ENCODE measurements around the gene RPN2. TPM values are rescaled to one million over a fixed set of nuclear protein-coding genes. Genes with fewer than 3 reads are reported as not detected.

RPN2 gene
- total RNA-seq, 1 donor from 2014 or later: 185 TPM

DNA sequence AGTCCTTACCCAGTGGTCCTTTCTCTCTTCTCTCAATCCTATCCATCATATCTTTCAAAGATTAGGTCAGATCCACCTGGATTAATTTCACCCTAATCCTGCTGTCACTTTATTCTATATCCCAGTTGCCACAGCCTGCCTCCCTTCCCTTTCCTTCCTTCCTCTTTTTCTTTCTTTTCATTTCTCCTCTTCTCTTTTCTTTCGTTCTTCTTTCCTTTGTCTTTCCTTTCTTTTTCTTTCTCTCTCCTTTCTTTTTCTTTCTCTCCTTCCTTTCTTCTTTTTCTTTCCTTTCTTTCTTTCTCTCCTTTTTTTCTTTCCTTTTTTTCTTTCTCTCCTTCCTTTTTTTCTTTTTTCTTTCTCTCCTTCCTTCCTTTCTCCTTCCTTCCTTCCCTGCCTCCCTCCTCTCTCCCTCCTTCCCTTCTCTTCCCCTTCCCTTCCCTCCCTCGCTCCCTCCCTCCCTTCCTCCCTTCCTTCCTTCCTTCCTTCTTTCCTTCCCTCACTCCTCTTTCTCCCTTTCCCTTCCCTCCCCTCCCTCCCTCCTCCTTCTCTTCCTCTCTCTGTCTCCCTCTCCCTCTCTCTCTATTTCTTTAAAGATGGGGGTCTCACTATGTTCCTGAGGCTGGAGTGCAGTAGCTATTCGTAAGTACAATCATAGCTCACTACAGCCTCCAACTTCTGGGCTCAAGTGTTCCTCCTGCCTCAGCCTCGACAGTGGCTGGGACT lies 15.1 kb upstream of the RPN2 start:
- DNase-seq (no peak), ATAC-seq (no peak)
- no peaks in the 10 kb centered on the region for H3K4me1 ChIP-seq
- TF ChIP-seq, protein P1, sequence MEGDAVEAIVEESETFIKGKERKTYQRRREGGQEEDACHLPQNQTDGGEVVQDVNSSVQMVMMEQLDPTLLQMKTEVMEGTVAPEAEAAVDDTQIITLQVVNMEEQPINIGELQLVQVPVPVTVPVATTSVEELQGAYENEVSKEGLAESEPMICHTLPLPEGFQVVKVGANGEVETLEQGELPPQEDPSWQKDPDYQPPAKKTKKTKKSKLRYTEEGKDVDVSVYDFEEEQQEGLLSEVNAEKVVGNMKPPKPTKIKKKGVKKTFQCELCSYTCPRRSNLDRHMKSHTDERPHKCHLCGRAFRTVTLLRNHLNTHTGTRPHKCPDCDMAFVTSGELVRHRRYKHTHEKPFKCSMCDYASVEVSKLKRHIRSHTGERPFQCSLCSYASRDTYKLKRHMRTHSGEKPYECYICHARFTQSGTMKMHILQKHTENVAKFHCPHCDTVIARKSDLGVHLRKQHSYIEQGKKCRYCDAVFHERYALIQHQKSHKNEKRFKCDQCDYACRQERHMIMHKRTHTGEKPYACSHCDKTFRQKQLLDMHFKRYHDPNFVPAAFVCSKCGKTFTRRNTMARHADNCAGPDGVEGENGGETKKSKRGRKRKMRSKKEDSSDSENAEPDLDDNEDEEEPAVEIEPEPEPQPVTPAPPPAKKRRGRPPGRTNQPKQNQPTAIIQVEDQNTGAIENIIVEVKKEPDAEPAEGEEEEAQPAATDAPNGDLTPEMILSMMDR (IDR thresholded peaks at IDR 0.05): no peak
- no peak overlapping the region for H3K4me3 ChIP-seq
- no peaks in the 10 kb centered on the region for H3K9me3 ChIP-seq
- intact Hi-C loops (cut with DNase I): no loop called here
- no peaks in the 10 kb centered on the region for H3K36me3 ChIP-seq
- no peaks in the 10 kb centered on the region for H3K27me3 ChIP-seq
- no peak overlapping the region for H3K27ac ChIP-seq

DNA sequence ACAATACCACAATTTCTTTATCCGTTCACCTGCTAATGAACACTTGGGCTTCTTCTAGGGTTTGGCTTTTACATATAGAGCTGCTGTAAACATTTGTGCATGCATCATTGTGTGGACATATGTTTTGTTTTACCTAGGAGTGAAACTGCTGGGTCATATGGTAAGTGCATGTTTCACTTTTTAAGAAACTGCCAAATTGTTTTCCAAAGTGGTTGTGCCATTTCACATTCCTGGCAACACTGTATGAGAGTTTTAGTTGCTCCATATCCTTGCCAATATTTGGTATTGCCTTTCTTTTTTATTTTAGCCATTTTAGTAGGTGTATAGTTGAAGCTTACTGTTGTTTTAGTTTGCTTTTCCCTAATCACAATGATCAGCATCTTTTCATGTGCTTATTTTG lies 14.1 kb upstream of the RPN2 start:
- intact Hi-C loops (cut with DNase I): no loop called here
- ATAC-seq: no peak
- Histone ChIP-seq H3K27me3 (no peaks in the 10 kb centered on the region), H3K9me3 (no peaks in the 10 kb centered on the region), H3K4me3 (no peak overlapping the region), H3K27ac (no peak overlapping the region), H3K36me3 (no peaks in the 10 kb centered on the region), H3K4me1 (no peaks in the 10 kb centered on the region)
- no peak for DNase-seq
- TF ChIP-seq, protein P1 (IDR thresholded peaks at IDR 0.05): no peak

DNA sequence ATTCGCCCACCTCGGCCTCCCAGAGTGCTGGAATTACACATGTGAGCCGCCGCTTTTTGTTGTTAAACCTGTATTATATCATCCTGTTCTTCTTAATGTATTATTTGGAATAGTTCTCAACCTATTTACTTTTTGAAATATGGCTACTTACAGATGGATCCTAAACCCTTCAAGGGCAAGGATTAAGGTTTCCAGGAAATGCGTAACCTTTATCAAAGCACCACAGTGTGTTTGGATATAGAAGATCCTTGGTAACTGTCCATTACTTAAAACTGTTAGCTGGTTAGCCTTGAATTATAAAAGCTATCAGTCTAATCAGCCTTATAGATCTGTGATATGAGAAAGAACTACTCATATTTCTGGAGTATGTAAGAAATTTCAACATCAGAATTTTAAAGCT lies 12.3 kb upstream of the RPN2 start:
- intact Hi-C loops (cut with DNase I): no loop called here
- no peak overlapping the region for H3K27ac ChIP-seq
- H3K4me3 ChIP-seq: no peak overlapping the region
- DNase-seq: no peak
- no peaks in the 10 kb centered on the region for H3K4me1 ChIP-seq
- H3K27me3 ChIP-seq: no peaks in the 10 kb centered on the region
- H3K36me3 ChIP-seq: no peaks in the 10 kb centered on the region
- H3K9me3 ChIP-seq: no peaks in the 10 kb centered on the region
- TF ChIP-seq, protein P1 (IDR thresholded peaks at IDR 0.05): no peak
- ATAC-seq: no peak

DNA sequence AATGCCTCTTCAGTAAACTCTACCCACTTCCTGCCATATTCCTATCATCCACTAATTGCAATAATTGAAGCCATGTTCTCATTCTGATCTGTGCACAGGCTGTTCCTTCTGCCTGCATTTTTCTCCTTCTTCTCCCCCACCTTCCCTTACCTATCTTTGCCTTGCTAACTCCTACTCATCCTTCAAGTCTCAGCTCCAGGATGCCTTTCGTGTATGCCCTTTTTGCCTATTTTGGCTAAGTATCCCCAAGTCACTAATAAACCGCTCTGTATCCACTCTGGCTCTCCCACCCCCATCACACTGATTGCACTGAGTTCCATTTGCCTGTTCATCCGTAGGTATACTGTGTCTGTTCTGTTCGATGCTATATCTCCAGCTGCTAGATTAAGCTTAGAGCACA lies 6.3 kb upstream of the RPN2 start:
- Histone ChIP-seq H3K27me3 (no peaks in the 10 kb centered on the region), H3K27ac (no peak overlapping the region), H3K4me3 (no peak overlapping the region), H3K36me3 (no peaks in the 10 kb centered on the region), H3K4me1 (no peaks in the 10 kb centered on the region), H3K9me3 (no peaks in the 10 kb centered on the region)
- ATAC-seq: no peak
- TF ChIP-seq, protein P1 (IDR thresholded peaks at IDR 0.05): no peak
- no peak for DNase-seq
- intact Hi-C loops (cut with DNase I): no loop called here

DNA sequence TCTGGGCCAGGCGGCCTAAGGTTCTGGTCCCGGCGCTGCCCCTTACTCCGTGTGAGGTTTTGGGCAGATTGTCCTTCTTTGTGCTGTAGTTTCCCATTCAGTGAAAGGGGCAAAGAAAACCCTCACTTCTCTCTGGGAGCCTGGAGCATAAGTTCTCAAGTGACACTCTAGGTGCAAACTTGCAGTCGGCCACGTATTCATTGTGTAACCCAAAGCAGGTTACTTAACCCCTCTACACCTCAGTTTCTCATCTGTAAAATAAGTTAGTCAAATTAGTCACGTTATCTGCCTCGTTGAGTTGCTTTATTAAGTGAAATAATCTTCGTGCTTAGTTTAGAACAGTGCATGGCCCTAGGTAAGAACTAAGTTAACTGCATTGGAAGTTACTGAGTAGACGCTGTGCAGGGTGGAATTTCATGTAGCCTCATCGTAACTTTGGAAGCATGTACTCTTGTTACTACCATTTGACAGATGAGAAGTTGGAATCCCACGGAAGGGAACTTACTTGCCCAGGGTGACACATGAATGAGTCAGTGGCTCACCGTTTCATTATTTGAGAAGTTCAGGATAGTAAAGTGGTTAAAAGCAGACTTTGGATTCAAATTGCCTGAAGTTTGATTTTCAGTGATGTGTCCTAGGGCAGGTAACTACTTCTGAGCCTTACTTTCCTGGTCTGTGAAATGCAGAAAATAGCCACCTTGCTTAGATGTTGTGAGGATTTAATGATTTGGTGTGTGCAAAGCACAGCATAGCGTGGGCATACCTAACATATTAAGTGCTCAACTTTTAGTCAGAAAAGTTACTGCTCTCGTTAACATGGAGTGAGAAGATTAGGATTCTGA lies 774 bp downstream of the RPN2 start:
- Histone ChIP-seq H3K4me3 (peak overlapping the region; percentile 77), H3K27me3 (no peaks in the 10 kb centered on the region), H3K27ac (peak overlapping the region; percentile 98), H3K36me3 (peaks cover 16% of the 10 kb centered on the region), H3K4me1 (peaks cover 19% of the 10 kb centered on the region), H3K9me3 (no peaks in the 10 kb centered on the region)
- ATAC-seq (no peak), DNase-seq (no peak)
- TF ChIP-seq, protein P1 (IDR thresholded peaks at IDR 0.05): no peak
- intact Hi-C loops (cut with DNase I): no loop called here
